Activated T-helper 1 cell treated with Interleukin-2 at 50 U/mL for 16 hours (primary cell): ENCODE results near the gene SLC22A7.

Source experiments
- DNase-seq: peaks from one replicate; pipeline ENCODE4 v3.0.0-alpha.2; 2020; ENCODE audit warnings: low read depth

Gene SLC22A7, protein sequence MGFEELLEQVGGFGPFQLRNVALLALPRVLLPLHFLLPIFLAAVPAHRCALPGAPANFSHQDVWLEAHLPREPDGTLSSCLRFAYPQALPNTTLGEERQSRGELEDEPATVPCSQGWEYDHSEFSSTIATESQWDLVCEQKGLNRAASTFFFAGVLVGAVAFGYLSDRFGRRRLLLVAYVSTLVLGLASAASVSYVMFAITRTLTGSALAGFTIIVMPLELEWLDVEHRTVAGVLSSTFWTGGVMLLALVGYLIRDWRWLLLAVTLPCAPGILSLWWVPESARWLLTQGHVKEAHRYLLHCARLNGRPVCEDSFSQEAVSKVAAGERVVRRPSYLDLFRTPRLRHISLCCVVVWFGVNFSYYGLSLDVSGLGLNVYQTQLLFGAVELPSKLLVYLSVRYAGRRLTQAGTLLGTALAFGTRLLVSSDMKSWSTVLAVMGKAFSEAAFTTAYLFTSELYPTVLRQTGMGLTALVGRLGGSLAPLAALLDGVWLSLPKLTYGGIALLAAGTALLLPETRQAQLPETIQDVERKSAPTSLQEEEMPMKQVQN

GRCh38 chr6:43297644-43298564 is at the start of gene SLC22A7:
SLC22A7 (plus strand) TSS chr6:43298260; CDS start chr6:43298359, 99 bp downstream.
- DNase-seq, result no peak

- DNase-seq, result no peak
These were observed 49.3 kb upstream of the SLC22A7 start for GRCh38 chr6:43248791-43249190.

GRCh38 chr6:43250992-43251373 is 47.1 kb upstream of the SLC22A7 start:
- no peak for DNase-seq

DNA sequence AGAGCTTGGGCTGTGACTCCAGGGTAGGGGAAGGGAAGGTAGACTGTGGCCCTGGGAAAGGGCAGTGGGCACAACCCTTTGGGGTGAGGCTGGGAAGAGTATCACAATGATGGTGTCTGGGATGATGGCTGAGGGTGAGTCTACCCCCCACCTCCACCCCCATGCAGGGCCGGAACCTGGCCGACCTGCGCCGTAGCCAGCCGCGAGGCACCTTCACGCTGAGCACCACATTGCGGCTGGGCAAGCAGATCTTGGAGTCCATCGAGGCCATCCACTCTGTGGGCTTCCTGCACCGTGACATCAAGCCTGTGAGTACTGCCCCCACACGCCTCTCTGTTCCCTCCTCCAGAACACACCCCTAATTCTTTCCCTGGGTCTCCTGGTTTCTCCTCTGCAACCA is 44.7 kb upstream of the SLC22A7 start:
- no peak for DNase-seq

GRCh38 chr6:43254138-43254817 is 43.8 kb upstream of the SLC22A7 start:
- no peak for DNase-seq

DNA sequence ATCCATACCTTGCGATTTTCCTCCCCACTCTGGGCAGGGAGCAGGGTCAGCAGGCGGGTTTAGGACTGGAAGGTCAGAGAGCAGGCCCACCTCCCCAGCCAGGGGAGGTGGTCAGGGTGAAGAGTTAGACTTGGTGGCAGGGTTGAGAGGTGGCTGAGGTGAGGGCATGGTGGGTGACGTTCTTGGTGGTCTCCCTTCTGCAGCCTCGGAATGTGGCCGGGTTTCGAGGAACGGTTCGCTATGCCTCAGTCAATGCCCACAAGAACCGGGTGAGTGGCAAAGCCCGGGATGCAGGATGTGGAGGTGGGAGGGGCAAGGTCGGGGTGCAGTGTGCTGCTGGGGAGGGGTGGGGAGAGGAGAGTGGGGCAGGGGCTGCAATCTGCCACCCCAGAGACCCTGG is 43.2 kb upstream of the SLC22A7 start:
- DNase-seq, result no peak

GRCh38 chr6:43255408-43256054 is 42.5 kb upstream of the SLC22A7 start:
- no peak for DNase-seq

GRCh38 chr6:43256670-43257366 is 41.2 kb upstream of the SLC22A7 start:
- no peak for DNase-seq

- DNase-seq, result no peak
These were observed 40.5 kb upstream of the SLC22A7 start for GRCh38 chr6:43257367-43258145.

GRCh38 chr6:43258180-43258579 is 39.9 kb upstream of the SLC22A7 start:
- no peak for DNase-seq

DNA sequence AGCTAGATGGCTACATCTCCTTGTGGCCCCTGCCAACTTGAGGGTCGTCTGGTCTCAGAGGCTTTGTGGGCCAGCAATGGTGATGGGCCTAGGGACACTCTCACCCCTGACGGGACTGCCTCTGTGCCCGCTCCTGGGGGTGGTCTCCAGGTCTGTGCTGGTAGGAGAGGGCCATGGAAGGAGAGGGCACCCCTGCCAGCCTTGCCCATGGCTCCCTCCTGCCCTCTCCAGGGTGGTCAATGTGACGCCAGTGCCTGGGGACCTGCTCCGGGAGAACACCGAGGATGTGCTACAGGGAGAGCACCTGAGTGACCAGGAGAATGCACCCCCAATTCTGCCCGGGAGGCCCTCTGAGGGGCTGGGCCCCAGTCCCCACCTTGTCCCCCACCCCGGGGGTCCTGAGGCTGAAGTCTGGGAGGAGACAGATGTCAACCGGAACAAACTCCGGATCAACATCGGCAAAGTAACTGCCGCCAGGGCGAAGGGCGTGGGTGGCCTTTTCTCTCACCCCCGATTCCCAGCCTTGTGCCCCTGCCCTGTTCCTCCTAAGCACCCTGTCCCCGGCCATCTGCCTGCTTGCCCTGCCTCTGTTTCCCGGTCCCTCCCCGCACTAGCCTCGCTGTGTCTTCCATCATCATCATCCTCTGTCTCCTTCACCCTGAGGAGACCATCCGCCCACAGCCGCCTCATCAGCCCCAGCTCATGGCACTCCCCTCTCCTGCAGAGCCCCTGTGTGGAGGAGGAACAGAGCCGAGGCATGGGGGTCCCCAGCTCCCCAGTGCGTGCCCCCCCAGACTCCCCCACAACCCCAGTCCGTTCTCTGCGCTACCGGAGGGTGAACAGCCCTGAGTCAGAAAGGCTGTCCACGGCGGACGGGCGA is 39.0 kb upstream of the SLC22A7 start:
- no peak for DNase-seq

DNA sequence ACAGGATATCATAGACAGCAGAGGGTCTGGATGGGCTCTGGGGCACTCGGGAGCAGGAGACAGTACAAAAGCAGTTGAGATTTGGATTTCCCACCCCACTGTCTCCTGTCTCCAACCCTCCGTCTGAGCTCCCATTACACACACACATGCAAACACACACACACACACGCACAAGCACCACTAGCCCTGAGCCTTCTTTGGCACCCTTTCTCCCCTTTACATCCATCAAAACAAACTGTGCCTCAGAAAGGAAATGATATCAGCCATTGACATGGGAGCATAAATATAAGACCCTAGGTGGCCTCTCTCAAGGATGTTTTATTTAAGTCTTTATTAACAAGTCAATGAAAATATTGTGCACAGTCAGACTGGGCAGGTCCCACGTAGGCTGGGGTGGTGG is 37.3 kb upstream of the SLC22A7 start:
- DNase-seq, result no peak

GRCh38 chr6:43261198-43261597 is 36.9 kb upstream of the SLC22A7 start:
- DNase-seq, result no peak

GRCh38 chr6:43262000-43262779 is 35.9 kb upstream of the SLC22A7 start:
- DNase-seq, result no peak

DNA sequence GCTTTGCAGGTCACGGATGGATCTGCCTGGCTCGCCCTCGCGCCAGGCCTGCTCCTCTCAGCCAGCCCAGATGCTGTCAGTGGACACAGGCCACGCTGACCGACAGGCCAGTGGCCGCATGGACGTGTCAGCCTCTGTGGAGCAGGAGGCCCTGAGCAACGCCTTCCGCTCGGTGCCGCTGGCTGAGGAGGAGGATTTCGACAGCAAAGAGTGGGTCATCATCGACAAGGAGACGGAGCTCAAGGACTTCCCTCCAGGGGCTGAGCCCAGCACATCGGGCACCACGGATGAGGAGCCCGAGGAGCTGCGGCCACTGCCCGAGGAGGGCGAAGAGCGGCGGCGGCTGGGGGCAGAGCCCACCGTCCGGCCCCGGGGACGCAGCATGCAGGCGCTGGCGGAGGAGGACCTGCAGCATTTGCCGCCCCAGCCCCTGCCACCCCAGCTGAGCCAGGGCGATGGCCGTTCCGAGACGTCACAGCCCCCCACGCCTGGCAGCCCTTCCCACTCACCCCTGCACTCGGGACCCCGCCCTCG is 35.2 kb upstream of the SLC22A7 start:
- DNase-seq, result no peak

GRCh38 chr6:43263314-43264178 is 34.5 kb upstream of the SLC22A7 start:
- DNase-seq, result peak; percentile 50

DNA sequence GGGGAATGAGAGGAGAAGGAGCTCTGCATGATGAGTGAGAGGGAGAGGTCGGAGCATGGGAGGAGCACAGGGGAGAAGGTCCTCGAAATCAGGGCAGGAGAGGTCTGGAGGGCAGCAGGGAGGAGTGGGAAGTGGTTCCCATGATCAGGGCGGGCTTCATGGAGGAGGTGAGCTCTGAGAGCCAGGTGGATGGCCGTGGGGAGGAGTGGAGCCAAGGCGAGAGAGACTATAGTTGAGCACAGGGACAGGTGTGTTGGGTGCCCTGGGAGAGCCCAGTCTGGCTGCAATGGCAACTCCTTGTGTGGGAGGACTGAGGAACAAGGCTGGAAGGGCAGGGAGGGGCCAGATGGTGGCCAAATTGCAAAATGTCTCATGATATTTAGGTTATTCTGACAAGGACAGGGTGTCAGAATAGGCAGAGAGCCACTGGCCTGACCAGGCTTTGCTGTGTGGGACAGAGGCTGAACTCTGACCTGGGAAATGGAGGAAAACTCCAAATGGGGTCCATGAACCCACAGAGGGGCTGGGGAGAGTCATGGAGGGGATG is 33.4 kb upstream of the SLC22A7 start:
- no peak for DNase-seq
